ENCODE measurements around the gene INSR. TPM values are rescaled to one million over a fixed set of nuclear protein-coding genes. Genes with fewer than 3 reads are reported as not detected.

INSR gene
- total RNA-seq, 3 donors from 2014 or later (not counting 1 experiment from before 2014, with no cell fraction given), result 0.50 to 4.9 (median 2.0) TPM

- Mint-ChIP-seq H3K4me3 (no peak overlapping the region), H3K9me3 (no peaks in the 10 kb centered on the region), H3K4me1 (no peaks in the 10 kb centered on the region), H3K36me3 (no peaks in the 10 kb centered on the region), H3K27ac (no peak overlapping the region), H3K27me3 (ENCODE audit: low read depth in 2 of 2) (peaks cover 0 to 3% of the 10 kb centered on the region in 2 donors)
- 74% methylated on average over 4 of the region's 4 CpGs for WGBS (ENCODE audit: insufficient coverage)
- DNase-seq, result no peak
- no peak for TF ChIP-seq CTCF (IDR thresholded peaks at IDR 0.05)
- intact Hi-C loops (cut with micrococcal nuclease), result no loop called here
- ATAC-seq, result no peak
- Histone ChIP-seq H3K36me3 (ENCODE audit: control insufficient read depth, insufficient read depth, low read length) (no peaks in the 10 kb centered on the region), H3K4me1 (ENCODE audit: control insufficient read depth, insufficient read depth, low read length) (no peaks in the 10 kb centered on the region), H3K4me3 (ENCODE audit: low read length) (no peak overlapping the region), H3K9me3 (ENCODE audit: control insufficient read depth, insufficient read depth, low read length) (no peaks in the 10 kb centered on the region), H3K27me3 (ENCODE audit: control insufficient read depth, insufficient read depth, low read length) (peaks cover 3% of the 10 kb centered on the region), H3K27ac (ENCODE audit: low read length) (no peak overlapping the region)
These were observed 9.3 kb upstream of the INSR start for GRCh38 chr19:7303470-7303869.

- no peaks in the 10 kb centered on the region for H3K4me1 ChIP-seq (ENCODE audit: control insufficient read depth, insufficient read depth, low read length)
- intact Hi-C loops (cut with micrococcal nuclease), result no loop called here
- no peak overlapping the region for H3K4me3 ChIP-seq (ENCODE audit: low read length)
- H3K36me3 ChIP-seq (ENCODE audit: control insufficient read depth, insufficient read depth, low read length), result no peaks in the 10 kb centered on the region
- no peak for DNase-seq
- no peaks in the 10 kb centered on the region for H3K9me3 Mint-ChIP-seq
- no peaks in the 10 kb centered on the region for H3K36me3 Mint-ChIP-seq
- no peak overlapping the region for H3K27ac Mint-ChIP-seq
- TF ChIP-seq CTCF (IDR thresholded peaks at IDR 0.05), result no peak
- H3K4me1 Mint-ChIP-seq, result no peaks in the 10 kb centered on the region
- peaks cover 5 to 9% of the 10 kb centered on the region in 2 donors for H3K27me3 Mint-ChIP-seq (ENCODE audit: low read depth in 2 of 2)
- H3K27me3 ChIP-seq (ENCODE audit: control insufficient read depth, insufficient read depth, low read length), result peaks cover 3% of the 10 kb centered on the region
- WGBS (ENCODE audit: insufficient coverage), result 93% methylated on average over 5 of the region's 5 CpGs
- H3K9me3 ChIP-seq (ENCODE audit: control insufficient read depth, insufficient read depth, low read length), result no peaks in the 10 kb centered on the region
- H3K4me3 Mint-ChIP-seq, result no peak overlapping the region
- no peak for ATAC-seq
- H3K27ac ChIP-seq (ENCODE audit: low read length), result no peak overlapping the region
These were observed 7.3 kb upstream of the INSR start for GRCh38 chr19:7301525-7301924.

GRCh38 chr19:7297742-7298141 lies 3.5 kb upstream of the INSR start:
- Histone ChIP-seq H3K4me1 (ENCODE audit: control insufficient read depth, insufficient read depth, low read length) (peaks cover 6% of the 10 kb centered on the region), H3K27me3 (ENCODE audit: control insufficient read depth, insufficient read depth, low read length) (peaks cover 6% of the 10 kb centered on the region), H3K27ac (ENCODE audit: low read length) (no peak overlapping the region), H3K4me3 (ENCODE audit: low read length) (no peak overlapping the region), H3K36me3 (ENCODE audit: control insufficient read depth, insufficient read depth, low read length) (no peaks in the 10 kb centered on the region), H3K9me3 (ENCODE audit: control insufficient read depth, insufficient read depth, low read length) (no peaks in the 10 kb centered on the region)
- no peak for TF ChIP-seq CTCF (IDR thresholded peaks at IDR 0.05)
- intact Hi-C loops (cut with micrococcal nuclease), result no loop called here
- peaks cover 27 to 29% of the 10 kb centered on the region in 2 donors for H3K27me3 Mint-ChIP-seq (ENCODE audit: low read depth in 2 of 2)
- H3K4me3 Mint-ChIP-seq, result peak overlapping the region; percentile 21
- H3K36me3 Mint-ChIP-seq, result no peaks in the 10 kb centered on the region
- 94% methylated on average over 6 of the region's 7 CpGs for WGBS (ENCODE audit: insufficient coverage)
- ATAC-seq (no peak), DNase-seq (no peak)
- no peak overlapping the region for H3K27ac Mint-ChIP-seq
- no peaks in the 10 kb centered on the region for H3K9me3 Mint-ChIP-seq
- peaks cover 0 to 9% of the 10 kb centered on the region in 2 donors for H3K4me1 Mint-ChIP-seq

- peaks cover 0 to 9% of the 10 kb centered on the region in 2 donors for H3K4me1 Mint-ChIP-seq
- no peaks in the 10 kb centered on the region for H3K9me3 Mint-ChIP-seq
- TF ChIP-seq CTCF (IDR thresholded peaks at IDR 0.05), result no peak
- intact Hi-C loops (cut with micrococcal nuclease), result no loop called here
- no peaks in the 10 kb centered on the region for H3K9me3 ChIP-seq (ENCODE audit: control insufficient read depth, insufficient read depth, low read length)
- peaks cover 6% of the 10 kb centered on the region for H3K4me1 ChIP-seq (ENCODE audit: control insufficient read depth, insufficient read depth, low read length)
- H3K36me3 Mint-ChIP-seq, result no peaks in the 10 kb centered on the region
- 96% methylated on average over 6 of the region's 6 CpGs for WGBS (ENCODE audit: insufficient coverage)
- no peaks in the 10 kb centered on the region for H3K36me3 ChIP-seq (ENCODE audit: control insufficient read depth, insufficient read depth, low read length)
- peaks cover 31 to 33% of the 10 kb centered on the region in 2 donors for H3K27me3 Mint-ChIP-seq (ENCODE audit: low read depth in 2 of 2)
- no peak overlapping the region for H3K27ac ChIP-seq (ENCODE audit: low read length)
- H3K4me3 ChIP-seq (ENCODE audit: low read length), result no peak overlapping the region
- ATAC-seq, result no peak
- no peak for DNase-seq
- peaks cover 6% of the 10 kb centered on the region for H3K27me3 ChIP-seq (ENCODE audit: control insufficient read depth, insufficient read depth, low read length)
- peak overlapping the region; percentile 43 for H3K4me3 Mint-ChIP-seq
- no peak overlapping the region for H3K27ac Mint-ChIP-seq
These were observed 1.8 kb upstream of the INSR start for GRCh38 chr19:7295912-7296536.

Measured in natural killer cell (primary cell).